HepG2 (cell line): ENCODE measurements around the gene SLC27A1. TPM values are rescaled to one million over a fixed set of nuclear protein-coding genes. Genes with fewer than 3 reads are reported as not detected.
A peak's percentile ranks its signal among the peaks of the same experiment; 100 is the strongest.

Source experiments
- ATAC-seq: fragments of 200-7000 bp; cut with Tn5 transposase; 3 replicates; pipeline ENCODE4 v1.9.1; 2020; ENCODE audit warnings: mild to moderate bottlenecking, moderate library complexity
- BruUV-seq: library from RNA; stranded (reverse); fragments of 400-500 nt; replicated peaks from 2 replicates; lab custom pipeline; 2021; lab: Mats Ljungman, UMichigan
- CTCF ChIA-PET: fragments of 300-600 bp; formaldehyde crosslinking; extraction: SDS; loops from one replicate; lab custom pipeline; 2021; ENCODE audit warnings: low total read pairs, inconsistent platforms, low intra/inter-chr PET ratio; lab: Yijun Ruan, JAX
- POLR2A ChIA-PET: fragments of 350-600 bp; sonication (Branson Sonifier 250); formaldehyde crosslinking; loops from one replicate; lab custom pipeline; 2020; ENCODE audit warnings: antibody characterized with exemption, inconsistent platforms; lab: Yijun Ruan, JAX
- DNase-seq: peaks from one replicate; pipeline ENCODE4 v3.0.0-alpha.2; 2015; ENCODE audit warnings: low spot score
- FAIRE-seq: peaks from 3 replicates; lab custom pipeline; 2011; peaks lifted over from hg19 to GRCh38; lab: Jason Lieb, UNC
- H2AFZ ChIP-seq: one replicate; pipeline ENCODE4 v1.6.1; 2011; ENCODE audit warnings: low read length, inconsistent platforms
- H3K27ac ChIP-seq: fragments of 300-600 bp; 3 replicates; pipeline ENCODE4 v1.8.0; 2011; ENCODE audit warnings: mixed run types, mild to moderate bottlenecking, mixed read lengths, low read length, inconsistent platforms; ENCODE audit not compliant: insufficient read depth; ENCODE audit errors: extremely low read length
- H3K27me3 ChIP-seq, 2 experiments: fragments of 200-600 bp in 1 of 2; 2 replicates in 1 of 2; 3 replicates in 1 of 2; pipeline versions ENCODE4 v1.6.0 to v1.8.0; 2011; ENCODE audit warnings: low read length in 2 of 2, mild to moderate bottlenecking in 2 of 2, moderate library complexity in 2 of 2, inconsistent platforms in 1 of 2; ENCODE audit not compliant: insufficient read depth in 2 of 2, control insufficient read depth in 1 of 2
- H3K36me3 ChIP-seq, 2 experiments: fragments of 200-600 bp in 1 of 2; replicated peaks in 1 of 2; 2 replicates in 1 of 2; 3 replicates in 1 of 2; pipeline versions ENCODE4 v1.5.1 to v1.8.0; 2011; ENCODE audit warnings: low read length in 2 of 2, inconsistent platforms in 1 of 2; ENCODE audit not compliant: insufficient read depth in 2 of 2, control insufficient read depth in 1 of 2
- H3K4me1 ChIP-seq: 2 replicates; pipeline ENCODE4 v1.5.1; 2012; ENCODE audit warnings: low read length, inconsistent platforms; ENCODE audit not compliant: insufficient read depth
- H3K4me2 ChIP-seq: 2 replicates; pipeline ENCODE4 v1.6.0; 2011; ENCODE audit warnings: low read depth, low read length, inconsistent platforms
- H3K4me3 ChIP-seq, 3 experiments: fragments of 200-600 bp in 1 of 3; sonication (generic), shearing (Covaris generic) in 1 of 3; replicated peaks in 1 of 3; 2 replicates each; pipeline ENCODE4 v1.5.1; 2011 to 2016; ENCODE audit warnings: low read length in 3 of 3, inconsistent platforms in 2 of 3, low read depth in 2 of 3, mild to moderate bottlenecking in 2 of 3, control low read depth in 1 of 3, mixed read lengths in 1 of 3; ENCODE audit not compliant: insufficient read depth in 1 of 3
- H3K79me2 ChIP-seq: one replicate; pipeline ENCODE4 v1.6.1; 2011; ENCODE audit warnings: low read length, inconsistent platforms; ENCODE audit not compliant: insufficient read depth
- H3K9ac ChIP-seq: 2 replicates; pipeline ENCODE4 v1.6.0; 2011; ENCODE audit warnings: mild to moderate bottlenecking, low read depth, low read length, inconsistent platforms; ENCODE audit not compliant: insufficient read depth
- H3K9me3 ChIP-seq: 2 replicates; pipeline ENCODE4 v1.5.1; 2012; ENCODE audit warnings: mild to moderate bottlenecking, low read length
- H4K20me1 ChIP-seq: 2 replicates; pipeline ENCODE4 v1.6.0; 2011; ENCODE audit warnings: inconsistent platforms, mild to moderate bottlenecking, low read length, moderate library complexity; ENCODE audit not compliant: insufficient read depth
- CCAR2 ChIP-seq: fragments of 200-400 bp; formaldehyde crosslinking; optimal IDR thresholded peaks from 2 replicates; pipeline ENCODE3; 2018; ENCODE audit warnings: low read depth, mild to moderate bottlenecking, low read length, moderate library complexity
- CEBPG ChIP-seq: IDR thresholded peaks from 2 replicates; pipeline ENCODE4 v1.6.1; 2016
- E2F1 ChIP-seq: sonication (generic); formaldehyde crosslinking; IDR thresholded peaks from 2 replicates; pipeline ENCODE4 v1.5.0; 2020; ENCODE audit warnings: missing genetic modification reagents
- HNRNPK ChIP-seq: fragments of 200-400 bp; formaldehyde crosslinking; IDR thresholded peaks from 2 replicates; pipeline ENCODE4 v1.6.1; 2018; ENCODE audit warnings: low read length, low read depth, moderate library complexity, mild to moderate bottlenecking; ENCODE audit not compliant: poor library complexity, severe bottlenecking
- IRF2 ChIP-seq: IDR thresholded peaks from 2 replicates; pipeline ENCODE4 v1.6.1; 2018; ENCODE audit warnings: missing genetic modification reagents, missing compliant biosample characterization
- KLF13 ChIP-seq: sonication (generic); formaldehyde crosslinking; IDR thresholded peaks from 2 replicates; pipeline ENCODE4 v1.4.0; 2020; ENCODE audit warnings: mild to moderate bottlenecking, missing genetic modification reagents
- MXI1 ChIP-seq: IDR thresholded peaks from 3 replicates; pipeline ENCODE4 v1.6.1; 2012; ENCODE audit warnings: low read depth, low read length, inconsistent platforms, borderline replicate concordance
- NR2F1 ChIP-seq, 2 experiments: fragments of 450-650 bp in 1 of 2; formaldehyde crosslinking in 1 of 2; IDR thresholded peaks; 2 replicates each; pipeline versions ENCODE4 v1.5.0 to v1.6.1; 2016 to 2020; ENCODE audit warnings: mild to moderate bottlenecking in 1 of 2, missing compliant biosample characterization in 1 of 2, missing genetic modification reagents in 1 of 2, moderate library complexity in 1 of 2
- ZBTB20 ChIP-seq: sonication (generic); formaldehyde crosslinking; IDR thresholded peaks from 2 replicates; pipeline ENCODE4 v1.8.1; 2023; ENCODE audit warnings: missing genetic modification reagents, low read depth, mild to moderate bottlenecking, borderline replicate concordance
- ZNF24 ChIP-seq: fragments of 450-650 bp; IDR thresholded peaks from 2 replicates; pipeline ENCODE4 v1.6.1; 2017; ENCODE audit warnings: antibody characterized with exemption, mild to moderate bottlenecking
- ZNF850 ChIP-seq: sonication (generic); formaldehyde crosslinking; conservative IDR thresholded peaks from 2 replicates; pipeline ENCODE4 v1.9.0; 2021; ENCODE audit warnings: mild to moderate bottlenecking, missing genetic modification reagents
- WGBS: methylation state at CpG from one replicate; pipeline ENCODE4 v1.1.6; 2017; ENCODE audit warnings: low lambda C conversion rate; 5-methylcytosine and 5-hydroxymethylcytosine counted together
- in situ Hi-C: cut with HindIII; loops from 2 replicates; pipeline ENCODE4 v1.10.0; 2017; ENCODE audit warnings: low pct_unique_long_range_greater_than_20kb; ENCODE audit not compliant: extremely low pct_ligation_motif_present
- intact Hi-C: fragments of 100-400 bp; cut with micrococcal nuclease; formaldehyde crosslinking; loops from one replicate; pipeline ENCODE4 v1.10.0; 2022; ENCODE audit not compliant: unreplicated experiment
- polyA plus RNA-seq, 8 experiments: library from polyadenylated mRNA; depleted of rRNA in 3 of 8; stranded (reverse) in 7 of 8; unstranded in 1 of 8; fragments of >200 nt; fragmentation: Illumina TruSeq in 4 of 8; extraction: Trizol in 4 of 8; gene quantifications; 2 replicates each; pipeline versions ENCODE4 v1.2.1 to v1.2.3, GENCODE V29; 2011 to 2016; ENCODE audit warnings: low read depth in 4 of 8, missing spikeins in 1 of 8, mixed read lengths in 1 of 8; ENCODE audit not compliant: insufficient read depth in 1 of 8
- total RNA-seq, 5 experiments: library from RNA; depleted of rRNA; stranded (reverse); fragments of >200 nt; fragmentation: Illumina TruSeq; extraction: Trizol; gene quantifications; 2 replicates each; pipeline ENCODE4 v1.2.3, GENCODE V29; 2016; ENCODE audit warnings: low read depth in 1 of 5
- TF ChIP-seq, protein P1 (sequence below): sonication (generic); formaldehyde crosslinking; IDR thresholded peaks from 2 replicates; pipeline ENCODE4 v1.5.0; 2020; ENCODE audit warnings: mild to moderate bottlenecking, low read depth, missing genetic modification reagents, borderline replicate concordance
- TF ChIP-seq, protein P2 (sequence below): sonication (generic); formaldehyde crosslinking; IDR thresholded peaks from 2 replicates; pipeline ENCODE4 v1.4.0; 2020; ENCODE audit warnings: mild to moderate bottlenecking, low read depth, missing genetic modification reagents

SLC27A1 gene
- total and polyA plus RNA-seq, 2 of the 13 experiments (the other 11 are each of a cell fraction or from before 2014, with no cell fraction given), result 4.1 to 8.8 TPM

GRCh38 chr19:17481986-17482385 is 11.7 kb downstream of the SLC27A1 start (continued):
- TF ChIP-seq, protein P1, sequence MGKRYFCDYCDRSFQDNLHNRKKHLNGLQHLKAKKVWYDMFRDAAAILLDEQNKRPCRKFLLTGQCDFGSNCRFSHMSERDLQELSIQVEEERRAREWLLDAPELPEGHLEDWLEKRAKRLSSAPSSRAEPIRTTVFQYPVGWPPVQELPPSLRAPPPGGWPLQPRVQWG (CRISPR knock-in tag), result no peak
- no peak for TF ChIP-seq ZBTB20 (CRISPR knock-in tag)

GRCh38 chr19:17482877-17483604 is 12.7 kb downstream of the SLC27A1 start:
- in situ Hi-C loops, result no loop called here
- Histone ChIP-seq H3K4me1 (peaks cover 25% of the 10 kb centered on the region), H3K4me3 (no peak overlapping the region), H3K79me2 (no peaks in the 10 kb centered on the region), H3K27ac (no peak overlapping the region), H2AFZ (no peak overlapping the region), H3K27me3 (no peaks in the 10 kb centered on the region; a peak in 1 of 5 replicates), H3K9ac (no peak overlapping the region), H3K36me3 (peaks cover 1 to 4% of the 10 kb centered on the region in 2 experiments; a peak in 1 of 5 replicates), H3K9me3 (no peaks in the 10 kb centered on the region), H3K4me2 (no peak overlapping the region), H4K20me1 (no peaks in the 10 kb centered on the region)
- TF ChIP-seq IRF2 (no peak), ZNF24 (peak; percentile 94)
- no TSS peak for BruUV-seq
- intact Hi-C loops, result no loop called here
- 53% methylated on average over 2 of the region's 3 CpGs for WGBS
- CTCF ChIA-PET, result no interaction called here
- ATAC-seq (no peak), DNase-seq (no peak), FAIRE-seq (no peak)
- POLR2A ChIA-PET, result no interaction called here

DNA sequence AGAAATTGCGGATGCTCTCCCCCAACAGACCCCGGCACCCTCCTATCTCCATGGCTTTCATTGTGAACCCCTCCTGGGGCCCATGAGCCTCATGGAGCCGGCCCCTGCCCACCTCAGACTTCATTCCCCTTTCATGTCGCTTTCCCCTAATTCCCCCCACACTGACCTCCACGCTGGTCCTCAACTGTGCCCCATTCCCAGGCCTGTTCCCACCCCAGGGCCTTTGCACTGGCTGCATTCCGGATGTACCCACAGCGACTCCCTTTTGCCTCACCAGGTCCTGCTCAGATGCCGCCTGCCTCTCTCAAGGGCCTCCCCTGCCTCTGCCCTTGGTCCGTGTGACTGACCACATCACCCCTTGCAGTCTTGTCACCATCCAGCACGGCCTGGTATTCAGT is 13.3 kb downstream of the SLC27A1 start:
- DNase-seq (no peak), FAIRE-seq (no peak), ATAC-seq (no peak)
- CTCF ChIA-PET, result no interaction called here
- WGBS, result 92% methylated on average over 10 of the region's 10 CpGs
- H3K4me3 ChIP-seq, result no peak overlapping the region
- BruUV-seq, result no TSS peak
- no peak overlapping the region for H3K4me2 ChIP-seq
- no peak overlapping the region for H3K9ac ChIP-seq
- no peak overlapping the region for H2AFZ ChIP-seq
- in situ Hi-C loops (no loop called here), intact Hi-C loops (no loop called here)
- POLR2A ChIA-PET, result no interaction called here
- peaks cover 31% of the 10 kb centered on the region for H3K4me1 ChIP-seq
- H3K9me3 ChIP-seq, result no peaks in the 10 kb centered on the region
- no peaks in the 10 kb centered on the region; a peak in 1 of 5 replicates for H3K27me3 ChIP-seq
- no peaks in the 10 kb centered on the region for H3K79me2 ChIP-seq
- H3K27ac ChIP-seq, result no peak overlapping the region
- peaks cover 1 to 4% of the 10 kb centered on the region in 2 experiments; a peak in 1 of 5 replicates for H3K36me3 ChIP-seq
- no peaks in the 10 kb centered on the region for H4K20me1 ChIP-seq
- TF ChIP-seq CEBPG (CRISPR knock-in tag) (no peak), KLF13 (no peak), HNRNPK (no peak), MXI1 (no peak), ZNF850 (no peak), E2F1 (no peak), CCAR2 (no peak), NR2F1 (CRISPR knock-in tag; IDR thresholded peaks at IDR 0.05) (no peak)
- TF ChIP-seq, protein P2, sequence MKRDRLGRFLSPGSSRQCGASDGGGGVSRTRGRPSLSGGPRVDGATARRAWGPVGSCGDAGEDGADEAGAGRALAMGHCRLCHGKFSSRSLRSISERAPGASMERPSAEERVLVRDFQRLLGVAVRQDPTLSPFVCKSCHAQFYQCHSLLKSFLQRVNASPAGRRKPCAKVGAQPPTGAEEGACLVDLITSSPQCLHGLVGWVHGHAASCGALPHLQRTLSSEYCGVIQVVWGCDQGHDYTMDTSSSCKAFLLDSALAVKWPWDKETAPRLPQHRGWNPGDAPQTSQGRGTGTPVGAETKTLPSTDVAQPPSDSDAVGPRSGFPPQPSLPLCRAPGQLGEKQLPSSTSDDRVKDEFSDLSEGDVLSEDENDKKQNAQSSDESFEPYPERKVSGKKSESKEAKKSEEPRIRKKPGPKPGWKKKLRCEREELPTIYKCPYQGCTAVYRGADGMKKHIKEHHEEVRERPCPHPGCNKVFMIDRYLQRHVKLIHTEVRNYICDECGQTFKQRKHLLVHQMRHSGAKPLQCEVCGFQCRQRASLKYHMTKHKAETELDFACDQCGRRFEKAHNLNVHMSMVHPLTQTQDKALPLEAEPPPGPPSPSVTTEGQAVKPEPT (CRISPR knock-in tag), result no peak
